GM19455 (cell line): ENCODE data around the gene HECA.
"Not testable (repeated sequence)": the region's sequence is repeated elsewhere in the genome, so short reads cannot be mapped to it uniquely, and the experiment has no call there.

ENCODE experiments used
- ATAC-seq: cut with Tn5 transposase; IDR thresholded peaks from one replicate; pipeline ENCODE4 v1.9.1; 2021; ENCODE audit not compliant: unreplicated experiment

The HECA gene, protein sequence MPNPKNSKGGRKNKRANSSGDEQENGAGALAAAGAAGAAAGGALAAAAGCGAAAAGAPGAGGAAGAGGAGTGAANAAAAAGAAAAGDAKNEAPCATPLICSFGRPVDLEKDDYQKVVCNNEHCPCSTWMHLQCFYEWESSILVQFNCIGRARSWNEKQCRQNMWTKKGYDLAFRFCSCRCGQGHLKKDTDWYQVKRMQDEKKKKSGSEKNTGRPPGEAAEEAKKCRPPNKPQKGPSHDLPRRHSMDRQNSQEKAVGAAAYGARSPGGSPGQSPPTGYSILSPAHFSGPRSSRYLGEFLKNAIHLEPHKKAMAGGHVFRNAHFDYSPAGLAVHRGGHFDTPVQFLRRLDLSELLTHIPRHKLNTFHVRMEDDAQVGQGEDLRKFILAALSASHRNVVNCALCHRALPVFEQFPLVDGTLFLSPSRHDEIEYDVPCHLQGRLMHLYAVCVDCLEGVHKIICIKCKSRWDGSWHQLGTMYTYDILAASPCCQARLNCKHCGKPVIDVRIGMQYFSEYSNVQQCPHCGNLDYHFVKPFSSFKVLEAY

DNA sequence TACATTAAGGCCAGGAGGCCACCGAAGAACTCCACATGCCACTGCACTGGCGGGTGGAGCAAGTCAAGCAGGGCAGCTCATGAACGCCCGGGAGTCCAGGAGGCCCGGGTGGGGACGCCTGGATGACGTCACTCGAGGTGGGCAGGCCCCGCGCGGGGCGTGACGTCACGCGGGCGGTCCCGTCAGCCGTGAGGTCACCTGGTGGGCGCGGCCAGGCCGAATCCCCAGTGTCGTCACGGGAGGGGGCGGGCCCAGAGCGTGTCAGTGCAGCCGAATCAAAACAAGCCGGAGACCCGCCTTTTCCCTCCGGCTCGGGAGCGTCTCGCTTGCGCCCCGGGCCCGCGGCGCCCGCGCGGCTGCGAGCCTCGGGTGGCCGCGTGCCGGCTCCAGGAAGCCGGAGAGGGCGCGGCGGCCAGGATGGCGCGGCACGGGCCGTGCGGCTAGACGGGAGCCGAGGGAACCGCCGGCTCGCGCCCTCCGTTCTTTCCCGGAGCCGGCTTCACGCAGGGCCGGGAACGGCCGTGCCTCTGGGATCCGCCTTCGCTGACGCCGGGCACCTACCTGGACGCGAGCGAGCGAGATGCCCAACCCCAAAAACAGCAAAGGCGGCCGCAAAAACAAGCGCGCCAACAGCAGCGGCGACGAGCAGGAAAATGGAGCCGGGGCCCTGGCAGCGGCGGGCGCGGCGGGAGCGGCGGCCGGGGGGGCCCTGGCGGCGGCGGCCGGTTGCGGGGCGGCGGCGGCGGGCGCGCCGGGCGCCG, at the start of gene HECA:
TSS of gene HECA (plus strand) at position 264 of the 761 bp plus-strand sequence. CDS start at position 581, 317 bp downstream.
- peak; percentile 75 for ATAC-seq

DNA sequence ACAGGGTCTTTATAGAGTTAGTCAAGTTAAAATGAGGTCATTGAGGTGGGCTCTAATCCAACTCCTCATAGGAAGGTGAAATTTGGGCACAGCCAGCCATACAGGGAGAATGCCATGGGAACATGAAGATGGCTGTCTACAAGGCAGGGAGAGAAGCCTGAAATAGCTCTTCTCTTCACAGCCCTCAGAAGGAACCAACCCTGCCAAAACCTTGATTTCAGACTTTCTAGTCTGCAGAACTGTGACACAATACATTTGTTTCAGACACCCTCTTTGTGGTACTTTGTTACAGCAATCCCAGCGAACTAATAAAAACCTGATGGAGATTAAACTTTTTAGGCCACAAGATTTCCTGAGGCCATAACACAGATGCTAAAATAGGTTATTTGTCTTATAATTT, 43.1 kb upstream of the HECA start:
- ATAC-seq, result no peak

DNA sequence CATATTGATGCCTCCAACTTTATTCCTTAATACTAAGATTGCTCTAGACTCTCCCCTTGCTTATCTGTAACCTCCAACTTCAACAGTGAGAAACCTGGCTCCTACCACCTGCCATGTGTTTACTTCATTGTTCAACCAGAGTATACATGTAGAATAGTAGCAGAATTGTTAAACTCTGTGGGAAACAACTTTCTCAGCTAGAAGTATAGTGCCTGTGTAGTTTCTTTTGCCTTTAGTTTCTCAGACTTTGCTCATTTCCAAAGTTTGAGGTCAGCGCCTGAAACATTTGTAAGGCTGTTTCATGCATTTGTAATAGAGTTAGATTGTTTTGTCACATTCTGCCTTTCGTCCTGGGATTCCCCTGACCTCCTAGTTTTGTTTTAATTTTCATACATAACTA, 34.9 kb upstream of the HECA start:
- peak; percentile 89 for ATAC-seq

DNA sequence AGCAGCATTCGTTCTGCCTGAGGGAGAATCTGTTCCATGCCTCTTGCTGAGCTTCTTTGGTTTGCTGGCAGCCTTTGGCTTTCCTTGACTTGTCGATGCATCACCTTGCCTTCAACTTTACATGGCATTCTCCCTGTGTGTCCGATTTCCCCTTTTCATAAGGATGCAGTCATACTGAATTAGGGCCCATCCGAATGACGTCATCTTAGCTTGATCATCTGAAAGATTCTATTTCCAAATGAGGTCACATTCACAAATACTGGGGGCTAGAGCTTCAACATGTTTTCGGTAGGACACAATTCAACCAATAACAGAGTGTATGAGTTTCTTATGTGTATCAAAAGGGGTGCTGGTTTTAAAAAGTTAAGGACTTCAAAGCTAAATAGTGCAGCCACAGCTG, 27.8 kb upstream of the HECA start:
- ATAC-seq, result no peak

DNA sequence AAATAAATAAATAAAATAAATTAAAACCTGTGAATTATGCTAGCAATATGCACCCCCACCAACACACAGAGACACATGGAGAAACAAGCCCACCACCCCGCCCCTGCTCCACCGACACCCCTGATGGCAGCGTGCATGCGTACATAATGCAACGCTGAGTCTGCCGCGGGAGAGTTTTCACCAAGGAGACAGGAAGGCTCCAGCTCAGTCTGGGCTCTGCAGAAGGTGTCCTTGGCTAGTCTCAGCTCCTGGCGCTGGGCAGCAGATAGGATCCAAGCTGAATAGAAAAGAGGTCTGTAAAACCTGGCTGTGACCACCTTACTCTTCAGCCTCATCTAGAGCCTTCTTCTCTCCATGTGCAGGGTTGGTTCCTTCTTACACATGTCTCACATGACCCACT, 26.5 kb upstream of the HECA start:
- ATAC-seq, result no peak

DNA sequence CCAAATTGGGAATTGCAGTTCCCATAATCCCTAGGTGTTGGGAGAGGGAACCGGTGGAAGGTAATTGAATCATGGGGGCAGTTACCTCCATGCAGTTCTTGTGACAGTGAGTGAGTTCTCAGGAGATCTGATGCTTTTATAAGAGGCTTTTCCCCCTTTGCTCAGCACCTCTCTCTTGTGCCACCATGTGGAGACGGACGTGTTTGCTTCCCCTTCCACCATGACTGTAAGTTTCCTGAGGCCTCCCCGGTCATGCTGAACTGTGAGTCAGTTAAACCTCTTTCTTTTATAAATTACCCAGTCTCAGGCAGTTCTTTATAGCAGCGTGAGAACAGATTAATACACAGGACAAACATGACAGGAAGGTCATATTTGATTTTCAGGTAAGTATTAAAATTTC, 25.3 kb upstream of the HECA start:
- ATAC-seq, result peak; percentile 64

DNA sequence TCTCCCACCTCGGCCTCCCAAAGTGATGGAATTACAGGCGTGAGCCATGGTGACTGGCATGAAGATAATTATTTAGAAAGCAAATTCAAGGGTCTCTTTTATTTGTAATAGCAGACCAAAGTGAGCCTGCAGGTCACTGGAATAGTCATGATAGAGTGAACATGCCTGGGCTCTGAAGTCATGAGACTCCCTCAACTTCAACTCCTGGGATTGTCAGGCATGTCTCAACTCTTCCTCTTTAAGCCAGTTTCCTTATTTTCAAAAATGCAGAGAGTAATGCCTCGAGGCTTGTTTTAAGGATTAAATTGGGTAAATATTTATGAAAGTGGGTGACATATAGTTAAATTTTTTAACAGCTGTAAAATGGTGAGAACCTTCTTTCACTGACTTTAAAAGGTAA, 22.7 kb upstream of the HECA start:
- no peak for ATAC-seq

DNA sequence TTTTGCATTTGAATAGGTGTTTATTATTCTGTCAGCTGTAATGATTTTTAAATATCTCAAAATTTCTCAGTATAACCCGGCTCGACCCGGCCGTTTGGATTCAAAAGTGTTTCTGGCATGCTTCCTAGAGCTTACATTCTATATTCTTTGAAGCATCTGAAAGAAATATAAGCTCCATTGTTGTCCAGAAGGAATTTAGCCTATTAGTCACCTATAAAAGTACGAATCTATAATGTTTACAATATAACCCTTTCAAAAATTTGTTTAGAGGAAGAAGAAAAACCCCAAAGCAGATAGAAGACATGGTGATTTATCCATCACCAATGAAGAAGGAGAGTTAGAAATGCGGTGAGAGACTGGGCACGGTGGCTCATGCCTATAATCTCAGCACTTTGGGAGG, 22.3 kb upstream of the HECA start:
- ATAC-seq, result no peak

DNA sequence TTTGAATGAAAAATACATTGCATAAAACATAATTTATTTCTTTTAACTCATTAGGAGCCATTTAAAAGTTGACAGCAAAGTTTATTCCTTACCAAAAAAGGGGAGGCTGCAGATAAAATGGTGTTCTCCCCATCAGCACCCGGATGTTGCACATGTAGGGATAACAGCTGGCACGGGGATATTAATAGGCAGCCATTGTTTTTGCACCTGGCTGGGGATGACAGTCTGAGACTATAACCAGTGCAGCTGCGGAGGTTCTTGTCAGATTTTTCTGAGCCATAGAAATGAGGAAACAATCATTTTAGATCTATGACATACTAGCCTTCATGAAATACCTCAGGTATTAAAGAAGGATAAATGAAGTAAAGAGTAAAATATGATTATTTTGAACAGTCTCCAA, 20.1 kb upstream of the HECA start:
- ATAC-seq, result no peak

DNA sequence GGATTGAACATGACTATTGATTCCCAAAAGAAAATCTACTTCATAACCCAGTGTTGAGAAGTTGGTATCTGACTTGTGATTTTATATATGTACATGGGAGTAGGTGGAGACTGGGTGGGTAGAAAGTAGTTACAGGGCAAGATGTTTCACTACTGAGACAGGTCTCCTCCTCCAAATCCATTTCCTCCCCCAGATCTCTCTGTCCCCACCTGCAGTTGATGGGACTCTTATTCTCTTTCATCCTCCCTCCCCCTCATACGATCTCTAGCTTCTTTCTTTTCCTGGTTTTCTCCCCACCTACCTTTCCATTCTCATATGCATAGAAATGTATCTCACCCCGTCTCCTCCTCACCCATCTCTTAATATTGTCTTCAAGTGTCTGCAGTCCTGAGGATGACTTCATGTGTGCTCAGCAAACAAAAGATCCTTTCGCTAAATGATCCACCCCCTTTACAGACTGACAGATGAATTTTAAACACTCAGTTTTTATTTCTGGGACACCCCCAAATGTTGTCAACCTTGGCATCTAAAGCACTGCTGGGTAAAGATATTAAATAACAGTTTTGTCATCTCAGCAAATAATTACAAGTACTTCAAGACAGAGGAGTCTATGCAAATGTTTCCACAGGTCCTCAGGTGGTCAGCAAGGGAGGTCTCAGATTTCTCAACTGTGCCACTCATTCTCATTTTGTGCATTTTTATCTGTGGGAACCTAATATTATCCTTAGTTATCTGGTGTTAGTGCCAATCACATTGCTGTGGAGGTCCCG, 18.7 kb upstream of the HECA start:
- no peak for ATAC-seq

DNA sequence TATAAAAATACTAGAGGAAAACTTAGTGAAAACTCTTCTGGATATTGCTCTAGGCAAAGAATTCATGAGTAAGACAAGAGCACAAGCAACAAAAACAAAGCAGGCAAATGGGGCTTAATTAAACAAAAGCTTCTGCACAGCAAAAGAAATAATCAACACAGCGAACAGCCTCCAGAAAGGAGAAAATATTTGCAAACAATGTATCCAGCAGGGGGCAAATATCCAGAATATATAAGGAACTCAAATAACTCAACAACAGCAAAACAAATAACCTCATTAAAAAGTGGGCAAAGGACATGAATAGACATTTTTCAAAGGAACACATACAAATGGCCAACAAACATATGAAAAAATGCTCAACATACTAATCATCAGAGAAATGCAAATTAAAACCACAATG, 17.1 kb upstream of the HECA start:
- no peak for ATAC-seq

DNA sequence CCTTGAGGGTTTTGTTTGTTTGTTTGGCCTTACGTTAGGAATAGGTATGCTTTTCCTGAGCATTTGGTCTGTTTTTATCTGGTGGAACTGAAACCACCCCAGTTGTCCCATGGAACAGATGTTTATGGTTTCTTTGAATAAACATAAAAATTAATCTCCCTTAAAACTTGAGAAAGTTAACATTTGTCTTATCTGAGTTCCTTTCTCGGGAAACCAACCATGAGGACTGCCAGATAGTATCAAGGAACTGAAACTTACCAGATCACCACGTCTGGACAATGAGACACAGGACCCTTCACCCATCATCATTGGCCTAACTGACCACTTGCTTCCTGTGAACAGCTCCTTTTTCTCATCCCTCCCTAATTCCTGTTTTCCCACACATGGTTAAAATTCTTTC, 15.3 kb upstream of the HECA start:
- ATAC-seq, result no peak

DNA sequence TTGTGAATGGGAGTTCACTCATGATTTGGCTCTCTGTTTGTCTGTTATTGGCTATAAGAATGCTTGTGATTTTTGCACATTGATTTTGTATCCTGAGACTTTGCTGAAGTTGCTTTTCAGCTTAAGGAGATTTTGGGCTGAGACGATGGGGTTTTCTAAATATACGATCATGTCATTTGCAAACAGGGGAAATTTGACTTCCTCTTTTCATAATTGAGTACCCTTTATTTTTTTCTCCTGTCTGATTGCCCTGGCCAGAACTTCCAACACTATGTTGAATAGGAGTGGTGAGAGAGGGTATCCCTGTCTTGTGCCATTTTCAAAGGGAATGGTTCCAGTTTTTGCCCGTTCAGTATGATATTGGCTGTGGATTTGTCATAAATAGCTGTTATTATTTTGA, 12.1 kb upstream of the HECA start:
- not testable (repeated sequence) for ATAC-seq

DNA sequence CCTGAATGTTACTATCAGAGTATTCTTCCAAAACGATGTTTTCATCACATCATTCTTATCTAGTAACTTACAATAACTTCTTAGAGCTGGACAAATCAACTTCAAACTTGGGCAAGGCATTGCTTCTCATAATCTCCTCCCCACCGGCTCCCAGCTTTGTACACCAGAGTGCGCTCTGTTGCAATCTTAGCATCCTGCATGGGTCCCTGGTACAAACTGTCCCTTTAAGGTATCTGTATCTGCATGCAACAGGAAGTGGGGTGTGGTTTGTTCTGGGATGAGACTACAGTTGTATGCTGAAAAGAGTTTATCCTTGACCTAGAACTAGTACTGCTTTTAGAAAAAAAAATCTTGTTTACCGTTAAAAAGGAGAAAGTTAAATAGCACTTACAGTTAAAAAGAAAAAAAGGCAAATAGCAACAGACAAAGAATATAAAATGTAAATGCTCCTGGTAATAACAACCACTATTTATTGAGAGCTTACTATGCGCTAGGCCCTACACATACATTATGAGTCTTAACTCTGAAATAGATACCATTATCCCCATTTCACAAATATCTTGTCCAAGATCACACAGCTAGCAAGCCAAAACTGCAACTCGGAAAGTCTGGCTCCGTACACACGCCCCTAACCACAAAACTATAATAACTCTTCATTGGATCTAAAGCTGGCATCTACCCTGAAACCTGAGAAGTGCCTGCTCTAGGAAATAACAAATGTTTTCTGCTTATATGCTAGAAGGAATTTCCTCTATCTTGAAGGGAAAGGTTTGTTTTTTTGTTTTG, 9.8 kb upstream of the HECA start:
- peak; percentile 100 for ATAC-seq

DNA sequence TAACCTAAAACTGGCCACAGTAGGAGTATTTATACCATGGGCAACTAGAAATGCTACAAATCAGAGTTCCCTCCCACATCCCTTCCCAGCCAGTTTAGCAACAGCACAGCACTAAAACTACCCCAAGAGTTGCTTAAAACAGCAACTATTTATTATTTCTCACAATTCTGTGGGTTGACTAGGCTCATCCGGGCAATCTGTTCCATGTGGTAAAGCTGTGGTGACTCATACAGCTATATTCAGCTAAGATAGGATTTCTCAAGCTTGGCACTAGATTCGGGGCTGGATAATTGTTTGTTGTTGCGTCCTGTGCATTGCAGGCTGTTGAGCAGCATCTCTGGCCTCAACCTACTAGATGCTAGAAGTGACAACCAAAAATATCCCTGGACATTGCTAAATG, 8.6 kb upstream of the HECA start:
- no peak for ATAC-seq

DNA sequence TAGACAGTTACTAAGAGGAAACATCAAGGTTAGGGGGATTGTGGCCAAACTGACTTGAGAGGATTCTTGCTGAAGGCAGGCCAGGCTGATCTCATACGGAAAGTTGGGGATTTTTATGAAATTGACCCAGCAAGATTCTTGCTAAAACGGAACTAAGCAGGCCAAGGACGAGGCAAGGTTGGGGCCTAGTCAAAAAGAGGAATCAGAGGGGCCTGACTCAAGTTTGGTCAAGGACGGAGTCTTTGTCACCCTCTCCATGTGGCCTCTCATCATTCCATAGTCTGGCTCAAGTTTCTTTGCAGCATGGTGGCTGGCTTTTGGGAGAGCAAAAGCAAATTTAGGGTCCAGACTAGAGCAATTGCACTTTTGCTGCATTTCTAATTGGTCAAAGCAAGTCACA, 7.9 kb upstream of the HECA start:
- ATAC-seq, result no peak

DNA sequence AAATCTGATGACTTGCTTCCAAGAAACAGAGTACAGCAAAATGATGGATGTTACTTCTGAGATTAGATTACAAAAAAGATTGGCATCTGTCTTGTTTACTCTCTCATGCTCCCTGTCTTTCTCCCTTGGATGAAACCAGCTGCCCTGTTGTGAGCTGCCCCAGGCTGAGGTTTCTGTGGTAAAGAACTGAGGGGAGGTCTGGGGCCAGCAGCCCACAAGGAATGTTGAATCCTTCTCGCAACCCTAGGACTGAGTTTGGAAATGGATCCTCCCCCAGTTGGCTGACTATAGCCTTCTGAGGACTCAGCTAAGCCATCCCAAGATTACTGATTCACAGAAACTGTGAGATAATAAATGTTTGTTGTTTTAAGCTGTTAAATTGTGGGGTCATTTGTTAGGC, 5.6 kb upstream of the HECA start:
- ATAC-seq, result no peak

DNA sequence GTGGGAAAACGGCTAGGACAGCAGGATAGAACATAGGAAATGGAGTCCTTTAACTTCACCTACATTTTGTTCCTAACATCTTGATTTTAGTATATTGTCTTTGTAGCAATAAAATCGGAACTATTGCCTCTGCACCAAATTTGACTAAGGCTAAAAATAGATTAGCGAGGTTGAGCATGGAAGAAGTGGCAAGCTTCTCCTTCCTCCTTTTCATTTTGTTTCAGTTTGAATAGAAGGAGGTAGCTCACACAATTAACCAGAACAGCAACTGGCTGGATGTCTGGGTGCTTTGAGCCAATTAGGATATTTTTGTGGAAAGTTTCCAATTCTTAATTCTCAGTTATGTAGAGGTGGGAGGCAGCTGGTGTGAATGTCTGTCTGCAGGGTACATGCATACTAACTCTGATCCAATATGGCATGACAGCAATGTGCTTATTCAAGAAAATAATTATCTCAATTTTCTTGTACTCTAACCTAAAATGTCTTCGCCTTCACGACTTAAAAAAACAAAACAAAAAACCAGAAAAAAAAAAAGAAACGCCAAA, 3.1 kb upstream of the HECA start:
- ATAC-seq, result no peak

DNA sequence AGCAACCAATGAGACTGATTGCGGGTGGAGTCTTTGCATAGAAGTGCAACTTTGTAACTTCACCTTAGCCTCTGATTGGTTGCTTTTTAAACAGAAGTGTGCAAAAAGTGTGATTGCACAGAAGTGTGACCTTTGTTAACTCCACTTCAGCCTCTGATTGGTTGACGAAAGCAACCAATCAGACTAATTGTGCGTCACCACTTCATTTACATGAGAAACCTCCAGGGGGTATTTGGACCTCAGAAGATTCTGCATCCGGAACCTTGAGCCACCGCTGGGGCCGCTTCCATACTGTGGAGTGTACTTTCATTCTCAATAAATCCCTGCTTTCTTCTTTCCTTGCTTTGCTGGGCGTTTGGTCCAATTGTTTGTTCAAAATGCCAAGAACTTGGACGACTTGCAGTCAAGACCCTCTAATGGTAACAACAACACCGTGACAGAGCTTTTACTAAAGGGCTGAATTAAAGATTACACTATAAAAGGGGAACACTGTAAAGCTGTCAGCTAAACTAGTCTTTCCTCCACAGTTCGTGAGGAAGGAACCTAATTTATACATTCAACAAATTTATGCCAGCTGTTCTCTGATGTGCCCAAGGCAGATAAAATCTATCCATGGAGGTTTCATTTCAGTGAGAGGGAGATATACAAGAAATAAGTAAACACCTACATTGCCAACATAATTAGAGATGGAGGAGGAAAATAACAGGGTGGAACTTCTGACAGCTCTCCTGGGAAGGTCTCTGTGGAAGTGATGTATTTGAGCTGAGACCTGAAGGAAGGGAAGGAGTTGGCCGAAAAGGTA, 1.4 kb upstream of the HECA start:
- peak; percentile 23 for ATAC-seq

DNA sequence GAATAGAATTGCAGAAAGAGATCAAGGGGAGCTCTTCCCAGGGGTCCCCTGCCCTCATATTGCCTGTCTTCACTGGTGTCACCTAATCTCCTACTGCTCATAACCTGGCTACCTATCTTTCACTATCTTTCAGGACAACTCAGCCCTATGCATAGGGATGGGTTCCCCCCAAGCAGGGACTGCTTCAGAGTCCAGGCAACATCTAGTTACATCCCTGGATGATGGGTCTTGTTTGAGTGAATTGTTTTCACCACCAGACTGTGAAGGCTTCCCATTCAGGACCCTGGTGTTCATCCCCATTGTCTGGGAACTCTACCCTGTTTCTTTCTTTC, 850 bp upstream of the HECA start:
- ATAC-seq, result no peak
